Ammon's horn (tissue), 1 donor: ENCODE results near the gene STRBP.
"Not testable (repeated sequence)": the region's sequence is repeated elsewhere in the genome, so short reads cannot be mapped to it uniquely, and the experiment has no call there.

Source experiments
- DNase-seq: peaks from one replicate; pipeline ENCODE4 v3.0.0-alpha.2; 2016; ENCODE audit warnings: low spot score

The STRBP gene

DNA sequence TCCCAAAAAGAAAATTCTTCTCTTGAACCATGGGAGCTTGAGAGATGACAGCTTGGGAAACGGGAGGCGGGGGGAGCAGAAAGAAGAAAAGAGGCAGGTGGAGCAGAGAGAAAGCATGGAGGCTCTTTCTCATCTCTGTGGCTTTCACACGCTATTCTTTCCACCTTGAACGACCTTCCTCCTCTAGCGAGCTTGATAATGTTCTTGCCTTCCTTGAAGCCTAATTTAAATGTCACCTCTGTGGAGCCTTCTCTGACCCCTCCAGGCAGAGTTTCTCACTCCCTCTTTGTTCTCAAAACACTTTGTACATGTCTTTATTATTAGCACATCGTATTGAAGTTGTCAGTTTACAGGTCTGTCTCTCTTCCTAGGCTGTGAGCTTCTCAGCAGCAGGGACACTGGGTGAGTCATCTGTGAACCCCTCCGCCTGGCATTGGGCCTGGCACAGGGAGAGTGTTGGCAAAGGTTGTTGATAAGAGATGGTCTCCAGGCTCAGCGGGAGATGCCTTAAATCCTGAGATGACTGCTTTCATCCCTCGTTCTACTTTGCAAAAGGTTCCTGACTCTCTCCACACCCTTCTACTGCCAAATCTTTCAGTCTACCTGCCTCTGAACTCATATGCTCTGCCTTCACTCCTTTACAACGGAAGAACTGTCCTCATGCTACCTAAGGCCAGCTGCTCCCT, 14.1 kb upstream of the STRBP start:
- no peak for DNase-seq

DNA sequence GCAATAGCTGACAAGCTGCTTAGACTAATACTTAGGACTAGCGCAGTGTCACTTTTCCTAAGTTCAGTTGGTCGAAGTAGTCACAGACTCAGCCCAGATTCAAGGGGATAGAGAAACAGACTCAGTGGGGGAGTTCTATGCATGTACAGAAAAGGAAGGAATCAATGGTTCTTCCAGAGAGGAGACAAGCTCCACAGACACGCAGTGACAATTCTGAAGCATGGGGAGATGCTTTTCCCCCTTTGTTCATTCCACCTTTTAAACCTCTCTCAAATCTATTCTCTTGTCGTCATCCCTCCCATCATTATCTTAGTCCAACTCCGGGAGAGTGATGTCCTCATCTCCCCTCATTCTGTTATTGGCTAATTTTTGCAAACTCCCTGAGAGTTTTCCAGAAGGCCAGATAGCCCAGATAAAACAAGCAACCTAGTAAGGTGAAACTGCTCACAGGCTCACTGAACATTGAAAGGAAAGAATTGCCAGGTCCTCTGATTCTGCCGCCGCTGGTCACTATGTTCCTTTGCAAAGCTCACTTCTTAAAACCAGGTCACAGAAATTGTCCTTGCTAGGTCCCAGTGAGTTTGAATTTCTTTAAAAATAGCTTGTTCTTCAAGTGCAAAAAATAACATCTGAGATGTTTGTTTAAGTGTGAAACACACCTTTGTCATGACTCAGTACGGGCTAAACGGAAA, 13.4 kb upstream of the STRBP start:
- DNase-seq, result no peak

DNA sequence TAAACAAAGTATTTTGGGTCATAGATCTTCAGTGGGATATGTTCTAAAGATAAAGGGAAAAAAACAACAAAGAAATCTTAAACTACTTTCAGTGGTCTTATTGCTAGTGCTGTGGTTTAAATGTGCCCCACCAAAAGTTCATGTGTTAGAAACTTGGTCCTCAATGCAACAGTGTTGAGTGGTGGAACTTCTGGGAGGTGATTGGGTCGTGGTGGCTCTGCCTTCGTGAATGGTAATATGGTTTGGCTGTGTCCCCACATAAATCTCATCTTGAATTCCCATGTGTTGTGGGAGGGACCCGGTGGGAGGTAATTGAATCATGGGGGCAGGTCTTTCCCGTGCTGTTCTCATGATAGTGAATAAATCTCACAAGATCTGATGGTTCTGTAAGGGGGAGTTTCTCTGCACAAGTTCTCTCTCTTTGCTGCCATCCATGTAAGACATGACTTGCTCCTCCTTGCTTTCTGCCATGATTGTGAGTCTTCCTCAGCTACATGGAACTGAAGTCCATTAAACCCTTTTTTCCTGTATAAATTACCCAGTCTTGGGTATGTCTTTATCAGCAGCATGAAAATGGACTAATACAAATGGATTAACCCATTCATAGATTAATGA, 10.6 kb upstream of the STRBP start:
- not testable (repeated sequence) for DNase-seq

DNA sequence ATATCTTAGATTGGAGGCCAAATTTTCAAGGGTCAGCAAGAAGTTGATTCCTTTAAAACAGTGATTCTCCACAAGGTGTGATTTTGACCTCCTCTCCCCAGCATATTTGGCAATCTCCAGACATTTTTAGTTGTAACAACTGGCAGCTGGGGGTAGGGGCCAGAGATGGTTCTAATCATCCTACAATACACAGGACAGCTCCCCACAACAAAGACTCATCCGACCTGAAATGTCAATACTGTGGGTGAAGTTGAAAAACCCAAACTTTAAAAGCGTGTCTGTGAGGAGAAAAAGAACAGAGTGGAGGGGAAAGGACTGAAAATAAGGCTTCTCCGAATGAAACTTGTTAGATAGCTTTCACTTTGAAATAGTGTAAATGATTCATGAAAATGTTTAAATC, 10.0 kb upstream of the STRBP start:
- no peak for DNase-seq

DNA sequence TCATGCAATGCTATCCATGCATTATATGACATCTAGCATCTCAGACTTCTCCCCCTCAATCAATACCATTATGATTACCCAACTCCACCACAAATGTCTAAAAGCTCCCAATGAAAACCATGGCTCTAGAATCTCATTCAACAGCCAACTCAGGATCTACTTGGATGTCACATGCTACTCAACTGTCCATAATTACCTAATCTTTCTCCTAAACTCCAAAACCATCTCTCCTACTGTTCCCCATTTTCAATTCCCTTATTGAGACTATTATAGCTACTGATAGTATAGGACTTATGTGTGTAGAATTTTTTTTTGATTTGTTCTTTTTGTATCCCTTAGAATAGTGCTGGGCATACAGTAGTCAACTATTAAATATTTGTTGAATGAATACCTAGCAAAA, 8.2 kb upstream of the STRBP start:
- DNase-seq, result no peak

DNA sequence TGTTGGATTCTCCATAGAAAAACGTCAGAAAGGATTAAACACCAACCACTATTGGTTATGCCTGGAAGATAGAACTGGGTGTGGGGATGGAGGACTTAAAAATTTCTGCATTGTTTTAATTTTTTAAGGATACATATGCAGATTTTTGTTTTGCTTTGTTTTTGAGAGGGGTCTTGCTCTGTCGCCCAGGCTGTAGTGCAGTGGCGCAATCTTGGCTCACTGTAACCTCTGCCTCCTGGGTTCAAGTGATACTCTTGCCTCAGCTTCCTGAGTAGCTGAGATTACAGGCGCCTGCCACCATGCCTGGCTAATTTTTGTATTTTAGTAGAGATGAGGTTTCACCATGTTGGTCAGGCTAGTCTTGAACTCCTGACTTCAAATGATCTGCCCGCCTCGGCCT, 2.7 kb upstream of the STRBP start:
- DNase-seq, result not testable (repeated sequence)

DNA sequence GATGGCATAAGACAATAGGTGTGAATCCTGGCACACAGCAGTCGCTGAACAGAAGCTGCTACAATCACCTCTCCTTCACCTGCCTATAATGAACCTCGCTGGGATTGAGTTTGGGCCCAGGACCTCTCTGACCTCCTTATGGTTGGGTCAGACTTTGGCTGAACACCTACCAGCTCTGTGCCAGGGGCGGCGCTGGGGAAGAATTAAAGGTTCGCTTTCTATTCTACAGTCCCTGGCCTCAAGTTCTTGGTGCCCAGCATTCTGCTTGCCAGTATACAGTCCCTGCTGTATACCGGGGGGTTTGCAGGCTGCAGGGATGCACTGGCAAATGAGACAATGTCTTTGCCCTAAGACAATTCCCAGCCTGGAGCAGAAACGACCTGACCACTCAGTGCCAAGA, 895 bp upstream of the STRBP start:
- DNase-seq, result no peak

DNA sequence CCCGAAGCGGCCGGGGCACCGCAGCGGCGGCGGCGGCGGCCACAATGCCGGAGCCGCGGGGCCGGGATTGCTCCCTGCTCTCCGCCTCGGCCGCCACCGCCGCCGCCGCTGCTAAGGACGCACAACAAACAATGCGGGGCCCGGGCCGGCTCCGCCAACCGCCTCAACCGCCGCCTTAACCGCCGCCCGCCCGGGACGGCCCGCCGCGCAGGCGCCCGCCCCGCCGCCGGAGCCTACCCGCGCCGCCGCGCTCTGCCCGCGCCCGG, 254 bp downstream of the STRBP start:
- no peak for DNase-seq

DNA sequence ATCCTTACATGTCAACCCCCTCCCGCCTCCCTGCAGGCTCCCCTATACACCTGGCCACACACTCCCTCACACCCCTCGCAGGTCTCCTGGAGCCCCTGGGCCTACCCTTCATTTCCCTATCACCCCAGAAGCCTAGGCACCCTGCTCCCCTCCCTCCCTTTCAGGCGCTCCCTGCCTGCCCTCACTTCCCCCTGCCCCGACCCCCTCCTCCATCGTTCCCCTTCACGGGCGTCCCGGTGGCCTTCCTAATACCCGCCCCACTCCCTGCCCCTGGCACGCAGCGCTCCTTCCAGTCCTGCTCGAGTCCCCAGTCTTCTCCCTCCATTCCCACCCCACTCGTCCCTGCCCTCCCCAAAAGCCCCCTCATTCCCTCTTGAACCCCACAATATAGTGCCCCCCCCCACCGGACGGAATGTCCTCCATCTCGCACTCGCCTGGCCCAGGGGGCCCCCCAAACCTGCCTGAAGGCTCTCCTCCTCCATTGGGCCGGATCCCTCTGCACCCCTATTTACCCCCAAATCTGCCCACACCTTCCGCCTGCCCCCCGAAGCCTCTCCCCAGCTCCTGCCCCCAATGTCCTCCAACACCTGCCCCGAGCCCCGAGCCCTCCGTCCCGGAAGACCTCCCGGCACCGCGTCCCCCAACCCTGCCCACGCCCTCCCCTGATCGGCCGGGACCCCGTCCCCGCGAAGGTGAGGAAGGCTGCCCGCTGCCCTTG, 746 bp downstream of the STRBP start:
- no peak for DNase-seq

DNA sequence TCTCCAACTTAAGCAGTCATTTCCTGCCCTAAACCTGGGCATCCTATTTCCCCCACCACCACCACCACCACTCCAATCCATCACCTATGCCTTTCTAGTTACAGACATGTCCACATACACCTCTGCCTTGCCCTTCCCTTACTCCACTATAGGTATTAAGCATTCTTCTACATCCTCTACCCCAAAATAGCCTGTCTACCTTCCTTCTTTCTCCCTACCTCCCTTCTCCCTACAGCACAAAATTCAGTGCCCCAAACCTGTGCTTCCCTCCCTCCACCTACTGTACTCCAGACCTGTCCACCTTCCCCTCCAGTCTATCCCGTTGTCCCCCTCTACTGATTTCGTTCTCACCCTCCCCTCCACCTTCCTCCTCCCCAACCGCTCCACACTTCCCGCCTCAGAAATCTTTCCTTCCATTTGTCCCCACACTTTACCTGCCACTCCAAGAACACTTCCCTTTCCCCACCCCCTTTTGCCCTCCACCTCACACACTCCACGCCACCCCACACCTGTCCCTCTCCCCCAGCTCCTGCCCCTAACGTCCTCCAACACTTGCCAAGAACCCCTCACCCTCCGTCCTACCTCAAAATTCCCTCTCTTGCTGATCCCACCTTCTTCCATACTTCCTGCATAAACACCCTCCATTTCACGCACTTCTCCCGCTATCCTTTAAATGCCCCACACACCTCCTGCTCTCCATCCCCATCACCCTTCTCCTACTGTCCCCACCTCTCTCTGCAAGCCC, 1.6 kb downstream of the STRBP start:
- no peak for DNase-seq

DNA sequence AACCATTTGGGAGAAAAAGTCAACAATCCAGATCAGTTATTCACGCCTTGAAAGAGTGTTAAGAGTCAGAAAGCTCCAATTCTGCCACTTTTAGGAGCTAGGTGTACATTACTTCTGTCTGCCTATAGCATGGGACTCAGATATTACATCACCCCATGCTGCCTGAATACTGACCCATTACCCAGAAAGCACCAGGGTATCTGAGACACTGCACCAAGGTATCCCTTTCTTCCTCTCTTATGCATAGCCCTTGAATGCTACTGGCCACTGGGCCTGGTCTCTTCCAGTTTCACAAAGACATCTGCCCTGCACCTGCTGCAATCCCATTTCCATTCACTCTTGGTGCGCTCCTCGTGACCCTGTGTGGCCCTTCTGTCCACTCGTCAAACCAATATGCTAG, 2.6 kb downstream of the STRBP start:
- DNase-seq, result no peak

DNA sequence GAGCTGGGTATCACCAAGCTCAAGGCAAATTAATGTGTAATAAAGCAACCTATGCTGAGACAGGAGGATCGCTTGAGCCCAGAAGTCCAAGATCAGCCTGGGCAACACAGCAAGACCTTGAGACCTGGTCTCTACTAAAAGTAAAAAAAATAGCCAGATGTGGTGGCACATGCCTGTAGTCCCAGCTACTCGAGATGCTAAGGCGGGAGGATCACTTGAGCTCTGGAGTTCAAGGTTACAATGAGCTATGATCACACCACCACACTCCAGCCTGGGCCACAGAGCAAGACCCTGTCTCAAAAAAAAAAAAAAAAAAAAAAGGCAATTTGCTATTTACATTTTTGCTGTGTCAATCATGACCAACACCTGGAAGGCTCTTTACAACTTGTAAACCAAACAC, 5.2 kb downstream of the STRBP start:
- DNase-seq, result no peak

DNA sequence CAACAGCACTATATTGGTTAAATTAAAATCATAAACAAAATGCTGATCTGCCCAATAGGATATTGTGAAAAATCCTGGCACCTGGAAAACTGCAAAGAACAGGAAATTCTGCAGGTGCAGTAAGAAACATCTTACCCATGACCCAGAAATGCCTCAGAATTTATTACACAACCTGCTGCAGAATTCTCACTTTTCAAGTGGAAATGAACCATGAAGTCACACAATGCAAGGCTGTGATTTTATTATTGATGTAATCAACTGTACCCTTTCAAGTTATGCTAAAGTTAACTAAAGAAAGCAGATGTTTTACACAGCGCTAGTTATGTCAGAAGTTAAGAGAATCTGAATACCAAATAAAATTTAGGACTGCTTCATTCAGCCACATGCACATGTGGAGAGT, 6.0 kb downstream of the STRBP start:
- DNase-seq, result no peak

DNA sequence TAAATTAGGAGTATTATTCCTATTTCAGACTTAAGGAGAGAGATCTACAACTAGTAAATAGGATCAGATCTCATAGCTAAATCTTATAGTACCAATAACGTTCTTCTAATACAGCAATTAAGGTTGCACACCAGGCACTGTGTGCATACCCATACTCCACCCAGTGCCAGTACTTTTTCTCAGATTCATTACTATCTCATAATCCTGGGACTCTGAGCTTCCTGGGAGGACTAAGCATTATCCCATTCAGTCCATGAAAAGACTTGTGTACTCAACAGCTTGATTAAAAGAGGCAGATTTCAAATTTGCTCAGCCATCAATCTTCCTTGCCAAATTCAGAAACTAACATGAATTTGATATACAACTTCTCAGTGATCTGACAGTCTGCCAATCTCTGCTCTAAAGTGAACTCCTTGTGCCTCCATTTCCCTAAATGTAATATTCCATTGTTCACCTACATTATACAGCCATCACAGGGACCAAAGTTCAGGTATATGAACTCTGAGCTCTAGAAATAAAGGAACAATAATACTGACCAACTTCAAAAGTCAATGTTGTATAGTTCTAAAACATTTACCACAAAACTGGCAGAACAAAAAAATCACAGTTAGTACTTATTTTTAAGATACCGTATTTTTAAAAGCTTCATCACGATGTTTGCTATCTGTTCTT, 7.2 kb downstream of the STRBP start:
- no peak for DNase-seq

DNA sequence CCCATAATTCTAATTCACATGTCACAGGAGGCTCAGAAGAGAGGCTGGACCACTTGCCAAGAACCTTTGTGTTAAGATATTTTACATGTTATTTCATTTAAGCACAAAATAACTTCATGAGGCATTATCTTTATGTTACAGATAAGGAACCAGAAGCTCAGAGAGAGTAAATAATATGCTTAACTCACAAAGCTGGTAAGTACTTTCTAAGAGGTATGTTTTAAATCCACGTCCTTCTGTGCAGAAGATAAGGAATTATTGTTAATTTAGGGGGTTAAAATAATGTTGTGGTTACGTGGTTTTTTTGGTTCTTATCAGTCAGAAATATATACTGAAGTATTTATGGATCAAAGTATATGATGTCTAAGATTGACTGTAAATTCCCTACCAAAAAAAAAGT, 8.0 kb downstream of the STRBP start:
- no peak for DNase-seq

DNA sequence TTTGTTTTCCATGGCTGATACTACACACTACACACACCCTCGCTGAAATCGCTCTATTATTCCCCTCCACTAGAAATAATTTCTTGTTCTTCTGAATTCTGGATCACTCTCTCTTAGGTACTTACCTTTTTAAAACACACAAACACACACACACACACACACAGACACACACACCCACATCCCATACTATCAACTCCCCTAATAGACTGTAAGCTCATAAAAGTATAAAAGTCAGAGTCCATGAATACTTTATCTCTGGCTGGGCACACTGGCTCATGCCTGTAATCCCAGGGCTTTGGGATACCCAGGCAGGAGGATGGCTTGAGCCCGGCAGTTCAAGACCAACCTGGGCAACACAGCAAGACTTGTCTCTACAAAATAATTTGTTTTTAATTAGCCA, 11.1 kb downstream of the STRBP start:
- DNase-seq, result no peak

DNA sequence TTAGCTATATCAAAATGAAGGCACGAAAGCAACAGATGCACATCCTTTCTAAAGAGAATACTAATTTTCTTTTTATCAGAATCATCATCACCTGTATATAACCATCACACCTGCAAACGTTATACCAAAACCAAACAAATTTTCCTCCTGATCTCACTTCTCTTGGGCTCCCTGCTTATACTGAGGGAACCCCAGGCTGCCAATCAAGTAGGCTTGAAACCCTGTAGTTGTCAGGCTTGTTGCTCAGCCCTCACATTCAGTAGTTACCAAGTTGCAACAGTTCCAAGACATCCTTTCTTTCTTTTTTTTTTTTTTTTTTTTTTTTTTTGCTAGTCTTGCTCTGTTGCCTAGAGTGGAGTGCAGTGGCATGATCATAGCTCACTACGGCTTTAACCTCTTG, 12.7 kb downstream of the STRBP start:
- DNase-seq, result no peak

DNA sequence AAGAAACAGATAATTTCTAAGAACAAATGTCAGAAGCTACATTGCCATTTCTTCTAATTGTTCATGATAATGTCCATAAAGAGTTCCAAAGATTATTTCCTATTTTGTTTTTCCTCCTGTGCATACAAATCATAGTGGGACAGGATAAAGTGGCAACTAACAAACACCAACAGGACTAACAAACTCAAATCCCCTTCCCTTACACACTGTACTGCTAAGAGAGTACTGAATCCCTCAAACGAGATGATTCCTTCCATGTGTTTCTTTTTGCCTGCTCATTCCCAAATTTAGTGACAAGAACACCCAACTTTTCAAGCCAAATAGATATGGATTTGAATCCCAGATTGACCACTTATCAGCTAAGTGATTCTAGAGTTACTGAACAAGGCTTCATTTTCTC, 15.2 kb downstream of the STRBP start:
- no peak for DNase-seq

DNA sequence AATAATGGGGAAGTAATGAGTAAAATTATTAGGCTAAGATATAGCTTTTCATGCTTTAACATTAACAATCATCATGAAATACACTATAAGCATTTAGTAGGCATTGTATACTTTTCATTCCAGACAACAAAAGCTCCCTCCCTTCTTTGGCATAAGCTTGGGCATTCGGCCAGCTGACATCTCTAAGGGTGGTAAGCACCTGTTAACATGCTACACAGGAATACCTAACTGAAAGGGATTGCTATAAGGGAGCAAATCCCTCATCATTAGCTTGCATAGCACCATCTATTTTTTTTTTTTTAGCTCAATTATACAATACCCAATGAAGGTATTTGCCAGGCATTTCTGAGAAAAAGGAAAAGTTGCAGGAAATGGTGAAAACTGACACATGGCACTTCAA, 16.6 kb downstream of the STRBP start:
- DNase-seq, result no peak

DNA sequence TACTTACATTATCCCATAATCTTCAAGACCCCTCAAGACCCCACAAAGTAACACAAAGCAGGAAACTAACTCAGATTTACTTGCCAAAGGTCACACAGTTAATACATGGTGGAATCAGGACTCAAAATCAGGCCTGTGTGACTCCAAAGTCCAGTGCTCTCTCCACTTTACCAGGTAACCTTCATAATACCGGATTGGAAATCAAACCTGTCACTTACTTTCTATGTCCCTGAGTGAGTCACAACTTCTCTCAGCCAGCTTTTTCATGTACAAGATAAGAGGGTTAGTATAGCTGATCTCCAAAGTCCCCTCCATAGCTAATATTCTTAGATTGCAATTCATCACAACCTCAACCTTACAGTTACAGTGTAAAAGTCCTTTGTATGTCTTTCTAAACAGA, 17.1 kb downstream of the STRBP start:
- no peak for DNase-seq

DNA sequence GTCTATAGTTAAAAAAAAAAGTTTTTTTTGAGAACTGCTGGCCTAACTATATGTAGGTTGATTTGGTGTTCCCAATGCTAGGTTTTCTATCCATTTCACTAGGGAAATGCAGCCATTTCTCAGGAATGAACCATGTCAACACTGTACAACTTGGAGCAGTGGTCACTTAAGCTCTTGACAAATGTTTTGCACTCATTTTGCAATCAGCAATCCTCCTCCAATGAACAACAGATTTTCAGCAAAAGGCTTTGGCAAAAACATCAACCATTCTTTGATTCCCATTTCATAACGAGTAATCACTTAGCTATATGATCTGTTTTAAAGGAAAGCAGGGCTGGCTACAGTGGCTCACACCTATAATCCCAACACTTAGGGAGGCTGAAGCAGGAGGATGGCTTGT, 17.9 kb downstream of the STRBP start:
- no peak for DNase-seq

DNA sequence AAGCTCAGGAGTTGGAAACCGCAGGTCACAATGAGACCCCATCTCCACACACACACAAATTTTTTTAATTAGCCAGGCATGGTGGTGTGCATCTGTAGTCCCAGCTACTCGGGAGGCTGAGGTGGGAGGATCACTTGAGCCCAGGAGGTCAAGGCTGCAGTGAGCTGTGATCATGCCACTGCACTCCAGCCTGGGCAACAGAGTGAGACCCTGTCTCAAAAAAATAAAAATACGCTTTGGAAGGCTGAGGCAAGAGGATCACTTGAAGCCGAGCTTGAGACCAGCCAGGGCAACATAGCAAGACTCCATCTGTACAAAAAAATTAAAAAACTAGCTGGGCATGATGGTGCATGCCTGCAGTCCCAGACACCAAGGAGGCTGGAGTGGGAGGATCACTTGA, 19.2 kb downstream of the STRBP start:
- not testable (repeated sequence) for DNase-seq
